Gastrocnemius medialis (tissue), 4 donors: ENCODE measurements around the gene LPCAT1. TPM values are rescaled to one million over a fixed set of nuclear protein-coding genes. Genes with fewer than 3 reads are reported as not detected.

Experiments
- ATAC-seq, 2 donors: fragments of 150-250 bp; one replicate each; pipeline ENCODE4 v1.9.1; 2016
- DNase-seq, 2 donors: peaks; one replicate each; pipeline ENCODE4 v3.0.0-alpha.2; 2019
- H3K27ac ChIP-seq, 4 donors: fragments of 200-600 bp; sonication (generic); 1 replicate in 1 of 4; 2 replicates in 3 of 4; pipeline ENCODE4 v1.5.1; 2016 to 2018; ENCODE audit warnings: mild to moderate bottlenecking in 2 of 4, moderate library complexity in 1 of 4
- H3K27me3 ChIP-seq, 3 donors: fragments of 200-600 bp; sonication (generic) in 2 of 3; 1 replicate in 1 of 3; 2 replicates in 2 of 3; pipeline versions ENCODE4 v1.5.1 to v1.6.0; 2016 to 2019; ENCODE audit warnings: mild to moderate bottlenecking in 1 of 3, moderate library complexity in 1 of 3
- H3K36me3 ChIP-seq, 2 donors: fragments of 200-600 bp; sonication (generic) in 1 of 2; one replicate each; pipeline ENCODE4 v1.5.1; 2017 to 2018
- H3K4me1 ChIP-seq, 2 donors: fragments of 200-600 bp; sonication (generic) in 1 of 2; one replicate each; pipeline ENCODE4 v1.5.1; 2016 to 2017; ENCODE audit warnings: mild to moderate bottlenecking in 2 of 2
- H3K4me3 ChIP-seq, 4 donors: fragments of 200-600 bp; sonication (generic) in 3 of 4; 1 replicate in 1 of 4; 2 replicates in 3 of 4; pipeline ENCODE4 v1.5.1; 2016 to 2019; ENCODE audit warnings: mild to moderate bottlenecking in 2 of 4
- H3K9me3 ChIP-seq, 3 donors: fragments of 200-600 bp; sonication (generic) in 2 of 3; 1 replicate in 1 of 3; 2 replicates in 2 of 3; pipeline ENCODE4 v1.5.1; 2016 to 2019
- POLR2A ChIP-seq, 2 donors: fragments of 450-650 bp; IDR thresholded peaks; one replicate each; pipeline ENCODE4 v1.6.1; 2017; ENCODE audit warnings: antibody characterized with exemption in 2 of 2, mild to moderate bottlenecking in 2 of 2, moderate library complexity in 2 of 2
- in situ Hi-C, 4 donors: fragments of 200-750 bp; cut with MboI; loops; one replicate each; pipeline versions ENCODE4 v1.15.0 to v1.8.0; 2017; ENCODE audit warnings: low sequenced_read_pairs in 4 of 4
- intact Hi-C: fragments of 100-400 bp; cut with DNase I; formaldehyde crosslinking; loops from one replicate; pipeline ENCODE4 v1.15.1; 2023; ENCODE audit warnings: low total_unique reads
- total RNA-seq, 4 donors: library from RNA; depleted of rRNA; stranded (reverse); fragments of >200 nt; gene quantifications; one replicate each; pipeline versions ENCODE4 v1.1.0 to v1.2.3, GENCODE V29; 2016
- TF ChIP-seq, protein P1 (sequence below), 5 experiments: fragments of 450-650 bp in 3 of 5; fragments of 200-600 bp in 2 of 5; sonication (generic) in 2 of 5; IDR thresholded peaks in 4 of 5; conservative IDR thresholded peaks in 1 of 5; 1 replicate in 4 of 5; 2 replicates in 1 of 5; pipeline ENCODE4 v1.5.1; 2016 to 2019; ENCODE audit warnings: antibody characterized with exemption in 5 of 5, mild to moderate bottlenecking in 3 of 5, moderate library complexity in 3 of 5

The LPCAT1 gene
- total RNA-seq, 4 donors from 2014 or later = 1.4 to 9.2 (median 4.2) TPM

DNA sequence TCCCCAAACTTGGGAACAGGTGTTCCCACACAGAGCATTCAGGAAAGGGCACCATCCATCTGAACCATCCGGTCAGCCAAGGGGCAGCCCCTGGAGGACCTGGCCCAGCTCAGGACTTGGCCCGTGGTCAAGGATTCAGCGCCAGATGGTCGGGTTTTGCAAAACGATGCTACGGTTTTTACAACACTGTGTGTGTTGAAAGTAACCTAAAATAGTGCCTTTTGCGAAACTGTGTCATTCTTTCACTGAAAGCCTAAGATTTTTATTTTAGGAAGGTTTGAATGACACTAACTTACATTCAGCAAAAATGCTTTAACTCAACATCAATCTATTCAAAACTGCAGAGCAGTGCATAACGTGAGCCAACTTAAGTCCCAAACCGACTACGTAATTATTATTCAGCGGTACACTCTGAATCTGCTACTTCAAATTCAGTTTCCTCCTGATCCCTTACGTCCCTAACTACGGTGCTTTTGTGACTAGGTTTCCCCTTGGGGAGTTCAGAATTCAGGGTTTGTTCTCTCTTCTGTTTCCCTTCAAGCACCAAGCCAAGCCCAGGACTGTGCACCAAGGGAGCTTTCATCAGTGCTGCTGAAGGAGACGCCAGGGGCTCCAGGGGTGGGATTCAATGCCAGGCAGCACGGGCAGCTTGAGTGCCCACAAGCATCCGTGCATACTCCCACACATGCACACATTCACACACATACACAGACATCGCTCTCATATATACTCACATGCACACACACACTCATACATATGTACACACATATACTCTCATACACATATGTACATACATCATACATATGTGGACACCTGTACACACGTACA, 25.8 kb downstream of the LPCAT1 start:
- in situ Hi-C loops (no loop called here), intact Hi-C loops (no loop called here)
- Histone ChIP-seq H3K27me3 (no peaks in the 10 kb centered on the region), H3K9me3 (no peaks in the 10 kb centered on the region), H3K4me3 (no peak overlapping the region), H3K4me1 (peaks cover 0 to 3% of the 10 kb centered on the region in 2 donors), H3K27ac (no peak overlapping the region), H3K36me3 (no peaks in the 10 kb centered on the region)
- no peak for TF ChIP-seq POLR2A (IDR thresholded peaks at IDR 0.05)
- TF ChIP-seq, protein P1, sequence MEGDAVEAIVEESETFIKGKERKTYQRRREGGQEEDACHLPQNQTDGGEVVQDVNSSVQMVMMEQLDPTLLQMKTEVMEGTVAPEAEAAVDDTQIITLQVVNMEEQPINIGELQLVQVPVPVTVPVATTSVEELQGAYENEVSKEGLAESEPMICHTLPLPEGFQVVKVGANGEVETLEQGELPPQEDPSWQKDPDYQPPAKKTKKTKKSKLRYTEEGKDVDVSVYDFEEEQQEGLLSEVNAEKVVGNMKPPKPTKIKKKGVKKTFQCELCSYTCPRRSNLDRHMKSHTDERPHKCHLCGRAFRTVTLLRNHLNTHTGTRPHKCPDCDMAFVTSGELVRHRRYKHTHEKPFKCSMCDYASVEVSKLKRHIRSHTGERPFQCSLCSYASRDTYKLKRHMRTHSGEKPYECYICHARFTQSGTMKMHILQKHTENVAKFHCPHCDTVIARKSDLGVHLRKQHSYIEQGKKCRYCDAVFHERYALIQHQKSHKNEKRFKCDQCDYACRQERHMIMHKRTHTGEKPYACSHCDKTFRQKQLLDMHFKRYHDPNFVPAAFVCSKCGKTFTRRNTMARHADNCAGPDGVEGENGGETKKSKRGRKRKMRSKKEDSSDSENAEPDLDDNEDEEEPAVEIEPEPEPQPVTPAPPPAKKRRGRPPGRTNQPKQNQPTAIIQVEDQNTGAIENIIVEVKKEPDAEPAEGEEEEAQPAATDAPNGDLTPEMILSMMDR (IDR thresholded peaks at IDR 0.05 in 4 of 5, conservative IDR thresholded peaks at IDR 0.05 in 1 of 5) = no peak
- DNase-seq (no peak), ATAC-seq (no peak)

DNA sequence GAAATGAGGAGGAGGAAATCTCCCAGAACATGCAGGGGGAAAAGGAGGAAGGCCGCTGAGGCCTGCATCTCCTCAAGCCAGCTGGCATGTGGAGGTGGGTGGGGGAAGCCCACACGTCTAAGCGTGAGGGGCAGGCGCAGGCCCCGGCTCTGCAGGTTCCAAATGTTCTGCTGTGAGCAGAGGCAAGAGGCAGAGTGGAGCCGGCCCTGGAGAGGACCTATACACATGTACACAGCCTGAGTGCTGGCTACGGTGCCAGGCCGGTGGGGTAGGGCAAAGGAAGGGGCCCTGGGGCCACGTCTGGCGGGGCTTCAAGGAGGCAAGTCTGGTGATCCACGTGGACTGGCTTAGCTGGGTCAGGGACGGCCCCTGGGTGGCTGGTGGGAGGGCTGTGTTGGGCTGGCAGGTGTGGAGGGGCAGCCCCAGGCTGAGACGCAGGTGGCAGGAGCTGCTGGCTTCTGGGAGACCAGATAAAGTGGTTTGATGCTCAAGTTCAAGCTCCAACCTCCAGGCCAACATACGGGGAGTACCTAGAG, 26.4 kb downstream of the LPCAT1 start:
- Histone ChIP-seq H3K4me1 (peaks cover 0 to 3% of the 10 kb centered on the region in 2 donors), H3K36me3 (no peaks in the 10 kb centered on the region), H3K4me3 (no peak overlapping the region), H3K27me3 (no peaks in the 10 kb centered on the region), H3K27ac (no peak overlapping the region), H3K9me3 (no peaks in the 10 kb centered on the region)
- DNase-seq (no peak), ATAC-seq (no peak)
- intact Hi-C loops = no loop called here
- no peak for TF ChIP-seq POLR2A (IDR thresholded peaks at IDR 0.05)
- TF ChIP-seq, protein P1 (IDR thresholded peaks at IDR 0.05 in 4 of 5, conservative IDR thresholded peaks at IDR 0.05 in 1 of 5) = no peak
- in situ Hi-C loops = no loop called here

- no peaks in the 10 kb centered on the region for H3K36me3 ChIP-seq
- no peaks in the 10 kb centered on the region for H3K27me3 ChIP-seq
- H3K4me1 ChIP-seq = no peaks in the 10 kb centered on the region
- intact Hi-C loops = no loop called here
- in situ Hi-C loops = no loop called here
- H3K4me3 ChIP-seq = no peak overlapping the region
- H3K9me3 ChIP-seq = no peaks in the 10 kb centered on the region
- H3K27ac ChIP-seq = no peak overlapping the region
- no peak for DNase-seq
- ATAC-seq = no peak
- TF ChIP-seq, protein P1 (IDR thresholded peaks at IDR 0.05 in 4 of 5, conservative IDR thresholded peaks at IDR 0.05 in 1 of 5) = no peak
- TF ChIP-seq POLR2A (IDR thresholded peaks at IDR 0.05) = no peak
Measured at GRCh38 chr5:1495525-1495897, 28.2 kb downstream of the LPCAT1 start.

GRCh38 chr5:1494780-1495524, 28.8 kb downstream of the LPCAT1 start:
- DNase-seq (no peak), ATAC-seq (no peak)
- Histone ChIP-seq H3K9me3 (no peaks in the 10 kb centered on the region), H3K36me3 (no peaks in the 10 kb centered on the region), H3K27ac (no peak overlapping the region), H3K27me3 (no peaks in the 10 kb centered on the region), H3K4me3 (no peak overlapping the region), H3K4me1 (no peaks in the 10 kb centered on the region)
- intact Hi-C loops (no loop called here), in situ Hi-C loops (no loop called here)
- TF ChIP-seq POLR2A (IDR thresholded peaks at IDR 0.05) = no peak
- TF ChIP-seq, protein P1 (IDR thresholded peaks at IDR 0.05 in 4 of 5, conservative IDR thresholded peaks at IDR 0.05 in 1 of 5) = no peak
